ENCODE measurements around the gene SNX5. TPM values are rescaled to one million over a fixed set of nuclear protein-coding genes. Genes with fewer than 3 reads are reported as not detected.

Gene SNX5
- total RNA-seq, 4 donors from 2014 or later: 247 to 346 (median 270) TPM

DNA sequence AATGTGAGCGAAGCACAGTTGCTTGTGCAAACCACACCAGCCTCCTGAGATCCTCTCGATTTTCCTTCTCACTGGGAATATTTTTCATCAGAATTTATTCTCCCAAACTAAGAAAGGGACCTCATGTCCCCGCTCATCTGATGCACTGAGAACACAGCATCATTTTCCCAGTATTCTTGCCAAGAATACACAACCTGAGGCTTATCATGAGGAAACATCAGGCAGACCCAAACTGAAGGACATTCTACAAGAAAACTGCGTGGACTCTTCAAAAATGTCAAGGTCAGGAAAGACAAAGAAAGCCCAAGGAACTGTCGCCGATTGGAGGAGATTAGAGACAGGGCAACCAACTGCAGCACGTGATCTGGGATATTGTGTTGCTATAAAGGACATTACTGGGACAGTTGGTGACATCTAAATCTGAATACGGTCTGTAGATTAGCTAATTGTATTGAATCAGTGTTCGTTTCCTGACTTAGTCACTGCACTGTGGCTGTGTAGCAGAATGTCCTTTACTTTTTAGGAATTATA is 72.3 kb downstream of the SNX5 start:
- Histone ChIP-seq H3K9me3 (no peaks in the 10 kb centered on the region), H3K27ac (peak overlapping the region in 2 of 3 donors; percentile 46 to 70), H3K36me3 (no peaks in the 10 kb centered on the region), H3K27me3 (no peaks in the 10 kb centered on the region), H3K4me1 (peaks cover 0 to 12% of the 10 kb centered on the region in 2 donors), H3K4me3 (replicated peaks in 1 of 3) (no peak overlapping the region)
- DNase-seq: no peak
- intact Hi-C loops (cut with DNase I): loop anchor here (10.0 kb wide), 2 partner anchors 211 to 391 kb away; partner anchors contain the start of gene RRBP1
- TF ChIP-seq, protein P1, sequence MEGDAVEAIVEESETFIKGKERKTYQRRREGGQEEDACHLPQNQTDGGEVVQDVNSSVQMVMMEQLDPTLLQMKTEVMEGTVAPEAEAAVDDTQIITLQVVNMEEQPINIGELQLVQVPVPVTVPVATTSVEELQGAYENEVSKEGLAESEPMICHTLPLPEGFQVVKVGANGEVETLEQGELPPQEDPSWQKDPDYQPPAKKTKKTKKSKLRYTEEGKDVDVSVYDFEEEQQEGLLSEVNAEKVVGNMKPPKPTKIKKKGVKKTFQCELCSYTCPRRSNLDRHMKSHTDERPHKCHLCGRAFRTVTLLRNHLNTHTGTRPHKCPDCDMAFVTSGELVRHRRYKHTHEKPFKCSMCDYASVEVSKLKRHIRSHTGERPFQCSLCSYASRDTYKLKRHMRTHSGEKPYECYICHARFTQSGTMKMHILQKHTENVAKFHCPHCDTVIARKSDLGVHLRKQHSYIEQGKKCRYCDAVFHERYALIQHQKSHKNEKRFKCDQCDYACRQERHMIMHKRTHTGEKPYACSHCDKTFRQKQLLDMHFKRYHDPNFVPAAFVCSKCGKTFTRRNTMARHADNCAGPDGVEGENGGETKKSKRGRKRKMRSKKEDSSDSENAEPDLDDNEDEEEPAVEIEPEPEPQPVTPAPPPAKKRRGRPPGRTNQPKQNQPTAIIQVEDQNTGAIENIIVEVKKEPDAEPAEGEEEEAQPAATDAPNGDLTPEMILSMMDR (IDR thresholded peaks at IDR 0.05): no peak
- TF ChIP-seq POLR2A (IDR thresholded peaks at IDR 0.05): no peak
- 49 to 55% methylated on average over 9 of the region's 9 CpGs for WGBS, 2 donors

DNA sequence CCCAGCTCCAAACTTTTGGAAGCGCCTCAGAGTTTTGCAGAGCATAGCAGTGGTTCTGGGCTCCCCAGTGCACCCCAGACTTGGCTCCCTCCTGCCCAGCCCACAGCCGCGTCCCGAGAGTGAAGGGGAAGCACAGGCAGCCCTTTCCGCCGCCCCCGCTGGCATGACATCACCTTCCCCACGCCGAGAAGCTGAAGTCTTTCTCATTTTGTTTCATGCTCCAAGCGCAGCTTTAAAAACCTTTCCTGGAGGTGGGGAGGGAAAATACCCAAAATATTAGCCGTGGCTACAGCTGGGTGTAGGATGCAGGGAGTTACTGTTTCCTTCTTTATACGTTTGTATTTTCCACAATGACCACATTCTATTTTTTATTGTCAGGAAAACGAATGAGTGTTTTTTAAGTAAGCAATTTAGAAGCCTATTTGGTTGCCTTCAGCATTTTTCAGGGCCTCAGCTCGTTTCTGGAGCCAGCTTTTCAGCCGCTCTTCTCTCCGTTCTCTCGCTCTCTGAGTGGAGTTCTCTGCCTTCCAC is 72.9 kb downstream of the SNX5 start:
- H3K4me3 ChIP-seq (replicated peaks in 1 of 3): no peak overlapping the region
- TF ChIP-seq, protein P1 (IDR thresholded peaks at IDR 0.05): no peak
- no peaks in the 10 kb centered on the region for H3K9me3 ChIP-seq
- H3K27me3 ChIP-seq: no peaks in the 10 kb centered on the region
- intact Hi-C loops (cut with DNase I): loop anchor here (10.0 kb wide), 2 partner anchors 211 to 391 kb away; partner anchors contain the start of gene RRBP1
- no peak for DNase-seq
- peak overlapping the region; percentile 0 to 70 (median 46) for H3K27ac ChIP-seq
- no peaks in the 10 kb centered on the region for H3K36me3 ChIP-seq
- WGBS, 2 donors: 45 to 46% methylated on average over 17 of the region's 17 CpGs
- peaks cover 0 to 12% of the 10 kb centered on the region in 2 donors for H3K4me1 ChIP-seq

DNA sequence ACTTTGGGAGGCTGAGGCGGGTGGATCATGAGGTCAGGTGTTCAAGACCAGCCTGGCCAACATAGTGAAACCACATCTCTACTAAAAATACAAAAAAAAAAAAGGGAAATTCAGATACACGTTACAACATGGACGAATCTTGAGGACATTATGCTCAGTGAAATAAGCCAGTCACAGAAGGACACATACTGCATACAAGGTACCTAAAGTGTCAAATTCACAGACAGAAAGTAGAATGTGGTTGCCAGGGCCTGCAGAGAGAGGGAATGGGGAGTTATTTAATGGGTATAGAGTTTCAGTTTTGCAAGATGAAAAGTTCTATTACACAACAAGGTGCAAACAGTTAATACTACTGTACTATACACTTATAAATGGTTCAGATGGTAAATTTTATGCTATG is 75.1 kb downstream of the SNX5 start:
- TF ChIP-seq, protein P1 (IDR thresholded peaks at IDR 0.05): no peak
- TF ChIP-seq POLR2A (IDR thresholded peaks at IDR 0.05): no peak
- 79 to 89% methylated on average over 3 of the region's 3 CpGs for WGBS, 2 donors
- Histone ChIP-seq H3K27ac (no peak overlapping the region), H3K4me1 (peaks cover 0 to 12% of the 10 kb centered on the region in 2 donors), H3K9me3 (no peaks in the 10 kb centered on the region), H3K27me3 (no peaks in the 10 kb centered on the region), H3K36me3 (no peaks in the 10 kb centered on the region), H3K4me3 (replicated peaks in 1 of 3) (no peak overlapping the region)
- no peak for DNase-seq
- intact Hi-C loops (cut with DNase I): loop anchor here (10.0 kb wide), 2 partner anchors 209 to 389 kb away; partner anchors contain the start of gene RRBP1

DNA sequence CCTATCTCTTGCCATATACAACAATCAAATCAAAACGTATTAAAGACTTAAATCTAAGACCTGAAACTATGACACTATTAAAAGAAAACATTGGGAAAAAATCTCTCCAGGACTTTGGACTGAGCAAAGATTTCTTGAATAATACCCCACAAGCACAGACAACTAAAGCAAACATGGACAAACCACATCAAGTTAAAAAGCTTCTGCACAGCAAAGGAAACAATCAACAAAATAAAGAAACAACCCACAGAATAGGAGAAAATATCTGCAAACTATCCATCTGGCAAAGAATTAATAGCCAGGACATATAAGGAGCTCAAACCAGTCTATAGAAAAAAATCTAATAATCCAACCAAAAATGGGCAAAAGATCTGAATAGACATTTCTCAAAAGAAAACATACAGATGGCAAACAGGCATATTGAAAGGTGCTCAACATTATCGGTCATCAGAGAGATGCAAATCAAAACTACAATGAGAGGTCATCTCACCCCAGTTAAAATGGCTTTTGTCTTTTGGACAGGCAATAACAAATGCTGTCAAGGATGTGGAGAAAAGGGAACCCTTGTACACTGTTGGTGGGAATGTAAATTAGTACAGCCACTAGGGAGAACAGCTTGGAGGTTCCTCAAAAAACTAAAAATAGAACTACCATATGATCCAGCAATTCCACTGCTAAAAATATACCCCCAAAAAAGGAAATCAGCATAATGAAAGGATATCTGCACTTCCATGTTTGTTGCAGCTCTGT is 76.2 kb downstream of the SNX5 start:
- Histone ChIP-seq H3K4me1 (peaks cover 0 to 12% of the 10 kb centered on the region in 2 donors), H3K27ac (no peak overlapping the region), H3K36me3 (no peaks in the 10 kb centered on the region), H3K27me3 (no peaks in the 10 kb centered on the region), H3K9me3 (no peaks in the 10 kb centered on the region), H3K4me3 (replicated peaks in 1 of 3) (no peak overlapping the region)
- 76 to 78% methylated on average over 2 of the region's 2 CpGs for WGBS, 2 donors
- DNase-seq: no peak
- TF ChIP-seq POLR2A (IDR thresholded peaks at IDR 0.05): no peak
- TF ChIP-seq, protein P1 (IDR thresholded peaks at IDR 0.05): no peak
- intact Hi-C loops (cut with DNase I): loop anchor here (10.0 kb wide), 2 partner anchors 208 to 388 kb away; partner anchors contain the start of gene RRBP1

Small RNA genes lying within 50 kb of the gene (small RNA-seq; reads per million reads assigned to genes)
- gene RNU6-192P: not detected
- 2,069 reads per million, percentile 99 among the genes with 10 or more reads in this experiment for gene SNORD17

Other genes starting within 250 kb of the SNX5 start
- gene MGME1, start 224 bp upstream of the SNX5 start, total RNA-seq: 10 to 100 TPM; 14.6 to 24.2 (median 16.8) TPM
- gene OVOL2, start 89.1 kb upstream of the SNX5 start, total RNA-seq: 10 to 100 TPM; 12.6 to 17.4 (median 13.5) TPM
- gene KAT14, start 169.1 kb upstream of the SNX5 start, total RNA-seq: 10 to 100 TPM; 17.9 to 19.7 (median 18.7) TPM
- gene PET117, start 169.1 kb upstream of the SNX5 start, total RNA-seq: 10 to 100 TPM in 3 of 4 donors, 1 to 10 TPM in 1; 9.8 to 21.1 (median 19.7) TPM